K562 (cell line): ENCODE results near the gene MGST2. TPM values are rescaled to one million over a fixed set of nuclear protein-coding genes. Genes with fewer than 3 reads are reported as not detected.
A peak's percentile ranks its signal among the peaks of the same experiment; 100 is the strongest.

ENCODE experiments used
- ATAC-seq: fragments of 200-7000 bp; cut with Tn5 transposase; 3 replicates; pipeline ENCODE4 v1.9.1; 2020; ENCODE audit warnings: moderate library complexity
- BruUV-seq: library from RNA; stranded (reverse); fragments of 400-500 nt; replicated peaks from 2 replicates; lab custom pipeline; 2021; lab: Mats Ljungman, UMichigan
- CTCF ChIA-PET: fragments of 300-600 bp; formaldehyde crosslinking; extraction: SDS; loops from one replicate; lab custom pipeline; 2021; ENCODE audit warnings: low intra/inter-chr PET ratio; lab: Yijun Ruan, JAX
- POLR2A ChIA-PET: fragments of 300-600, 350-650 bp; sonication (Branson Sonifier 250); formaldehyde crosslinking; extraction: SDS; loops from one replicate; lab custom pipeline; 2021; ENCODE audit warnings: antibody characterized with exemption, inconsistent platforms; lab: Yijun Ruan, JAX
- DNase-seq, 4 experiments: peaks; one replicate each; pipeline versions ENCODE4 v3.0.0 to v3.0.0-alpha.2; 2011 to 2018; ENCODE audit warnings: low spot score in 3 of 4, mixed read lengths in 3 of 4; ENCODE audit errors: extremely low read depth in 1 of 4
- FAIRE-seq: peaks from 2 replicates; lab custom pipeline; 2011; peaks lifted over from hg19 to GRCh38; lab: Jason Lieb, UNC
- H2AFZ ChIP-seq: 2 replicates; pipeline ENCODE4 v1.6.0; 2011; ENCODE audit warnings: low read depth, low read length, control low read depth, inconsistent platforms
- H3K27ac ChIP-seq: fragments of 200-600 bp; 3 replicates; pipeline ENCODE4 v1.8.0; 2011; ENCODE audit warnings: low read depth, mild to moderate bottlenecking, control low read depth, inconsistent platforms, low read length, moderate library complexity, mixed read lengths; ENCODE audit errors: extremely low read depth
- H3K27me3 ChIP-seq, 2 experiments: fragments of 300-600 bp in 1 of 2; 2 replicates in 1 of 2; 3 replicates in 1 of 2; pipeline versions ENCODE4 v1.6.0 to v1.8.0; 2011; ENCODE audit warnings: inconsistent platforms in 2 of 2, low read length in 2 of 2, mild to moderate bottlenecking in 1 of 2, mixed read lengths in 1 of 2, moderate library complexity in 1 of 2; ENCODE audit not compliant: control insufficient read depth in 2 of 2, insufficient read depth in 2 of 2
- H3K36me3 ChIP-seq: fragments of 300-600 bp; 3 replicates; pipeline ENCODE4 v1.8.0; 2011; ENCODE audit warnings: mild to moderate bottlenecking, low read length, inconsistent platforms; ENCODE audit not compliant: control insufficient read depth, insufficient read depth
- H3K4me1 ChIP-seq, 2 experiments: fragments of 200-600 bp in 1 of 2; replicated peaks in 1 of 2; 2 replicates in 1 of 2; 3 replicates in 1 of 2; pipeline versions ENCODE4 v1.5.1 to v1.8.0; 2011; ENCODE audit warnings: inconsistent platforms in 2 of 2, low read length in 2 of 2, mild to moderate bottlenecking in 1 of 2, mixed read lengths in 1 of 2, moderate library complexity in 1 of 2; ENCODE audit not compliant: control insufficient read depth in 2 of 2, insufficient read depth in 2 of 2
- H3K4me2 ChIP-seq: 2 replicates; pipeline ENCODE4 v1.6.1; 2011; ENCODE audit warnings: low read length, control low read depth, inconsistent platforms, mixed read lengths; ENCODE audit not compliant: insufficient read depth
- H3K4me3 ChIP-seq: fragments of 200-600 bp; sonication (generic), shearing (Covaris generic); 2 replicates; pipeline ENCODE4 v1.5.1; 2016; ENCODE audit warnings: control low read depth, inconsistent platforms
- H3K79me2 ChIP-seq: fragments of 200-600 bp; 3 replicates; pipeline ENCODE4 v1.8.0; 2011; ENCODE audit warnings: low read length, inconsistent platforms; ENCODE audit not compliant: control insufficient read depth, insufficient read depth
- H3K9ac ChIP-seq, 2 experiments: 2 replicates each; pipeline versions ENCODE4 v1.6.0 to v1.6.1; 2011; ENCODE audit warnings: low read depth in 2 of 2, low read length in 2 of 2, control low read depth in 1 of 2, inconsistent platforms in 1 of 2, mild to moderate bottlenecking in 1 of 2, mixed read lengths in 1 of 2; ENCODE audit not compliant: insufficient read depth in 1 of 2
- H3K9me1 ChIP-seq: one replicate; pipeline ENCODE4 v1.6.0; 2011; ENCODE audit warnings: inconsistent platforms, mild to moderate bottlenecking, low read length, moderate library complexity; ENCODE audit not compliant: control insufficient read depth, insufficient read depth
- H3K9me3 ChIP-seq: replicated peaks from 2 replicates; pipeline ENCODE4 v1.5.1; 2011; ENCODE audit warnings: low read depth, low read length, inconsistent platforms; ENCODE audit not compliant: control insufficient read depth, insufficient read depth
- H4K20me1 ChIP-seq: replicated peaks from 2 replicates; pipeline ENCODE4 v1.6.1; 2011; ENCODE audit warnings: low read length, inconsistent platforms, mixed read lengths; ENCODE audit not compliant: control insufficient read depth, insufficient read depth
- NFYB ChIP-seq: IDR thresholded peaks from 2 replicates; pipeline ENCODE4 v1.6.1; 2011; ENCODE audit warnings: mild to moderate bottlenecking, moderate library complexity; ENCODE audit not compliant: insufficient read length; ENCODE audit errors: extremely low read depth
- RAD21 ChIP-seq, 2 experiments: fragments of 250-450 bp in 1 of 2; fragments of 450-650 bp in 1 of 2; sonication (Bioruptor Pico) in 1 of 2; formaldehyde crosslinking in 1 of 2; IDR thresholded peaks in 1 of 2; conservative IDR thresholded peaks in 1 of 2; 2 replicates each; pipeline versions ENCODE4 v1.4.0 to v1.8.0; 2020 to 2022; ENCODE audit warnings: mild to moderate bottlenecking in 2 of 2, moderate library complexity in 1 of 2
- SMC3 ChIP-seq: conservative IDR thresholded peaks from 2 replicates; pipeline ENCODE4 v1.6.1; 2011; ENCODE audit warnings: low read depth, low read length, improper control_type of control experiment; ENCODE audit not compliant: insufficient read depth
- STAG1 ChIP-seq: sonication (generic); formaldehyde crosslinking; IDR thresholded peaks from 2 replicates; pipeline ENCODE4 v1.5.0; 2020; ENCODE audit warnings: missing genetic modification reagents, borderline replicate concordance
- ZNF175 ChIP-seq: fragments of 200-800 bp; sonication (Bioruptor generic); IDR thresholded peaks from 2 replicates; pipeline ENCODE4 v1.6.1; 2016; ENCODE audit warnings: low read depth, mild to moderate bottlenecking, missing genetic modification characterization, missing compliant biosample characterization
- ZNF644 ChIP-seq: fragments of 200-800 bp; sonication (Bioruptor generic); IDR thresholded peaks from 2 replicates; pipeline ENCODE4 v1.6.1; 2016; ENCODE audit warnings: low read depth, missing genetic modification characterization, missing compliant biosample characterization
- WGBS: fragments of 100-300 bp; shearing (Covaris generic); methylation state at CpG from one replicate; pipeline ENCODE4 v1.1.6; 2016; ENCODE audit warnings: low coverage, mixed read lengths; ENCODE audit not compliant: insufficient coverage; ENCODE audit errors: missing lambda C conversion rate; 5-methylcytosine and 5-hydroxymethylcytosine counted together
- in situ Hi-C: fragments of 300-500 bp; cut with MboI; formaldehyde crosslinking; loops from 4 replicates; pipeline ENCODE4 v1.15.0; 2018; ENCODE audit warnings: inconsistent platforms, mixed read lengths
- intact Hi-C: fragments of 100-400 bp; cut with micrococcal nuclease; formaldehyde crosslinking; loops from 2 replicates; pipeline ENCODE4 v1.14.2; 2022
- polyA plus RNA-seq, 8 experiments: library from polyadenylated mRNA; depleted of rRNA in 4 of 8; stranded (reverse) in 5 of 8; unstranded in 3 of 8; fragments of >200 nt; fragmentation: Nextera tagmentation in 2 of 8; fragmentation: Illumina TruSeq in 1 of 8; extraction: Ambion mirVana in 2 of 8; extraction: Trizol in 1 of 8; gene quantifications; 2 replicates each; pipeline versions ENCODE4 v1.2.1 to v1.2.3, GENCODE V29; 2011 to 2014; ENCODE audit warnings: inconsistent platforms in 1 of 8, missing spikeins in 1 of 8
- total RNA-seq, 7 experiments: library from RNA; depleted of rRNA in 6 of 7; stranded (reverse); fragments of >200 nt in 6 of 7; fragmentation: Illumina TruSeq in 2 of 7; extraction: Trizol in 2 of 7; gene quantifications; 2 replicates each; pipeline versions ENCODE4 v1.2.1 to v1.2.3, GENCODE V29; 2011 to 2021; ENCODE audit warnings: low replicate concordance in 1 of 7
- TF ChIP-seq, protein P1 (sequence below): fragments of 450-650 bp; formaldehyde crosslinking; IDR thresholded peaks from 2 replicates; pipeline ENCODE4 v1.4.0; 2020; ENCODE audit warnings: mild to moderate bottlenecking, moderate library complexity
- TF ChIP-seq, protein P2 (sequence below), 3 experiments: IDR thresholded peaks in 2 of 3; conservative IDR thresholded peaks in 1 of 3; 2 replicates each; pipeline ENCODE4 v1.5.1; 2011 to 2012; ENCODE audit warnings: low read length in 3 of 3, mild to moderate bottlenecking in 3 of 3, control low read depth in 2 of 3, improper control_type of control experiment in 1 of 3, inconsistent platforms in 1 of 3, low read depth in 1 of 3, mixed read lengths in 1 of 3, moderate library complexity in 1 of 3; ENCODE audit not compliant: insufficient read depth in 2 of 3

Gene MGST2
- total and polyA plus RNA-seq, 9 of the 15 experiments (the other 6 are each of a cell fraction or from before 2014, with no cell fraction given), result 38.7 to 115 (median 84.6) TPM

- FAIRE-seq (no peak), ATAC-seq (peak; percentile 90)
- H3K27me3 ChIP-seq, result peaks cover 13 to 14% of the 10 kb centered on the region in 2 experiments
- no peaks in the 10 kb centered on the region for H3K36me3 ChIP-seq
- 0 out of 2 replicates have a peak, but pooled peaks cover 1% of the 10 kb centered on the region for H3K9me3 ChIP-seq
- H4K20me1 ChIP-seq, result no peaks in the 10 kb centered on the region
- peak overlapping the region; percentile 55; the same call in 1 of the 2 replicates for H3K4me2 ChIP-seq
- H3K4me3 ChIP-seq, result no peak overlapping the region
- in situ Hi-C loops, result no loop called here
- TF ChIP-seq NFYB (no peak), RAD21 (CRISPR knock-in tag; conservative IDR thresholded peaks at IDR 0.05 in 1 of 2, IDR thresholded peaks at IDR 0.05 in 1 of 2) (peak; percentile 47 to 56; a peak in 3 of 4 replicates), SMC3 (0 out of 2 replicates have a peak, but pooled peaks have one; percentile 12), STAG1 (CRISPR knock-in tag) (0 out of 2 replicates have a peak, but pooled peaks have one; percentile 40), ZNF644 (tag) (no peak), ZNF175 (CRISPR knock-in tag) (no peak)
- TF ChIP-seq, protein P1, sequence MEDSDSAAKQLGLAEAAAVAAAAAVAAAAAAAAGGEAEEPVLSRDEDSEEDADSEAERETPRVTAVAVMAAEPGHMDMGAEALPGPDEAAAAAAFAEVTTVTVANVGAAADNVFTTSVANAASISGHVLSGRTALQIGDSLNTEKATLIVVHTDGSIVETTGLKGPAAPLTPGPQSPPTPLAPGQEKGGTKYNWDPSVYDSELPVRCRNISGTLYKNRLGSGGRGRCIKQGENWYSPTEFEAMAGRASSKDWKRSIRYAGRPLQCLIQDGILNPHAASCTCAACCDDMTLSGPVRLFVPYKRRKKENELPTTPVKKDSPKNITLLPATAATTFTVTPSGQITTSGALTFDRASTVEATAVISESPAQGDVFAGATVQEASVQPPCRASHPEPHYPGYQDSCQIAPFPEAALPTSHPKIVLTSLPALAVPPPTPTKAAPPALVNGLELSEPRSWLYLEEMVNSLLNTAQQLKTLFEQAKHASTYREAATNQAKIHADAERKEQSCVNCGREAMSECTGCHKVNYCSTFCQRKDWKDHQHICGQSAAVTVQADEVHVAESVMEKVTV (CRISPR knock-in tag), result 0 out of 2 replicates have a peak, but pooled peaks have one; percentile 8
- TF ChIP-seq, protein P2, sequence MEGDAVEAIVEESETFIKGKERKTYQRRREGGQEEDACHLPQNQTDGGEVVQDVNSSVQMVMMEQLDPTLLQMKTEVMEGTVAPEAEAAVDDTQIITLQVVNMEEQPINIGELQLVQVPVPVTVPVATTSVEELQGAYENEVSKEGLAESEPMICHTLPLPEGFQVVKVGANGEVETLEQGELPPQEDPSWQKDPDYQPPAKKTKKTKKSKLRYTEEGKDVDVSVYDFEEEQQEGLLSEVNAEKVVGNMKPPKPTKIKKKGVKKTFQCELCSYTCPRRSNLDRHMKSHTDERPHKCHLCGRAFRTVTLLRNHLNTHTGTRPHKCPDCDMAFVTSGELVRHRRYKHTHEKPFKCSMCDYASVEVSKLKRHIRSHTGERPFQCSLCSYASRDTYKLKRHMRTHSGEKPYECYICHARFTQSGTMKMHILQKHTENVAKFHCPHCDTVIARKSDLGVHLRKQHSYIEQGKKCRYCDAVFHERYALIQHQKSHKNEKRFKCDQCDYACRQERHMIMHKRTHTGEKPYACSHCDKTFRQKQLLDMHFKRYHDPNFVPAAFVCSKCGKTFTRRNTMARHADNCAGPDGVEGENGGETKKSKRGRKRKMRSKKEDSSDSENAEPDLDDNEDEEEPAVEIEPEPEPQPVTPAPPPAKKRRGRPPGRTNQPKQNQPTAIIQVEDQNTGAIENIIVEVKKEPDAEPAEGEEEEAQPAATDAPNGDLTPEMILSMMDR (IDR thresholded peaks at IDR 0.05 in 2 of 3, conservative IDR thresholded peaks at IDR 0.05 in 1 of 3; ENCODE audit: insufficient read depth in 2 of 3, low read depth in 1 of 3, low read length in 3 of 3), result peak; percentile 56 to 69 (median 57)
- TF ChIP-seq, all 486 proteins: peak for 5
- H3K9me1 ChIP-seq, result no peaks in the 10 kb centered on the region
- DNase-seq, result peak in 2 of 4 experiments; percentile 18 to 36
- POLR2A ChIA-PET, result no interaction called here
- H3K4me1 ChIP-seq, result peaks cover 0 to 4% of the 10 kb centered on the region in 2 experiments; a peak in 2 of 5 replicates
- CTCF ChIA-PET, result interaction anchor here (1.2 kb wide), 2 partner anchors 30 to 218 kb away, joined by 3 to 4 read pairs; no protein-coding TSS in a partner anchor
- intact Hi-C loops, result loop anchor here (1.0 kb wide), 1 partner anchor 30 kb away; no protein-coding TSS in a partner anchor
- H2AFZ ChIP-seq, result 0 out of 2 replicates have a peak overlapping the region, but pooled peaks have one; percentile 8
- no peak overlapping the region for H3K27ac ChIP-seq
- WGBS, result 1% methylated on average over 10 of the region's 11 CpGs
- no peaks in the 10 kb centered on the region for H3K79me2 ChIP-seq
- no peak overlapping the region for H3K9ac ChIP-seq
- no TSS peak for BruUV-seq
These were observed 32.0 kb upstream of the MGST2 start for GRCh38 chr4:139633661-139634060.
